COLO668 (cell line): ENCODE measurements around the gene SUMF1.

Experiments
- DNase-seq: peaks from one replicate; lab custom pipeline; 2025; ENCODE audit not compliant: unreplicated experiment; lab: John Stamatoyannopoulos, UW

Gene SUMF1

GRCh38 chr3:4497843-4498324 lies 30.8 kb upstream of the SUMF1 start:
- no peak for DNase-seq

- DNase-seq: no peak
Observed at GRCh38 chr3:4497005-4497692, 30.1 kb upstream of the SUMF1 start.

DNA sequence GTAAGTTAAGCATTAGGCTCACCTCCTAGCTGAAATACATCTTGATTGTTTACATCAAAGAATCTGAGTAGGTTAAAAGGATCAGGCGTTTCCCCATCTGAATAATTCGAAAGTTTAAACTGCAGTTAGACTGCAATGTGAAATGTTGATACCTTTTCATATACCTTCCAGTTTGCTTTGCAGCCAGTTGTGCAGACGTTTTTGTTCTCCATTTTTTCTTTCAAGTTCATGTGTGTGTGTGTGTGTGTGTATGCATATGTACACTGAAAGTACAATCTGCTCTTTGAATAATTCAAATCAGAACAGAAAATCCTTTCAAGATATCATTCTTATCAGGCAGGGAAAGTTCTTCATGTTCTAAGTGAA lies 29.0 kb upstream of the SUMF1 start:
- no peak for DNase-seq

- no peak for DNase-seq
Observed at GRCh38 chr3:4495294-4496086, 28.4 kb upstream of the SUMF1 start.

GRCh38 chr3:4494895-4495264 lies 27.8 kb upstream of the SUMF1 start:
- no peak for DNase-seq

DNA sequence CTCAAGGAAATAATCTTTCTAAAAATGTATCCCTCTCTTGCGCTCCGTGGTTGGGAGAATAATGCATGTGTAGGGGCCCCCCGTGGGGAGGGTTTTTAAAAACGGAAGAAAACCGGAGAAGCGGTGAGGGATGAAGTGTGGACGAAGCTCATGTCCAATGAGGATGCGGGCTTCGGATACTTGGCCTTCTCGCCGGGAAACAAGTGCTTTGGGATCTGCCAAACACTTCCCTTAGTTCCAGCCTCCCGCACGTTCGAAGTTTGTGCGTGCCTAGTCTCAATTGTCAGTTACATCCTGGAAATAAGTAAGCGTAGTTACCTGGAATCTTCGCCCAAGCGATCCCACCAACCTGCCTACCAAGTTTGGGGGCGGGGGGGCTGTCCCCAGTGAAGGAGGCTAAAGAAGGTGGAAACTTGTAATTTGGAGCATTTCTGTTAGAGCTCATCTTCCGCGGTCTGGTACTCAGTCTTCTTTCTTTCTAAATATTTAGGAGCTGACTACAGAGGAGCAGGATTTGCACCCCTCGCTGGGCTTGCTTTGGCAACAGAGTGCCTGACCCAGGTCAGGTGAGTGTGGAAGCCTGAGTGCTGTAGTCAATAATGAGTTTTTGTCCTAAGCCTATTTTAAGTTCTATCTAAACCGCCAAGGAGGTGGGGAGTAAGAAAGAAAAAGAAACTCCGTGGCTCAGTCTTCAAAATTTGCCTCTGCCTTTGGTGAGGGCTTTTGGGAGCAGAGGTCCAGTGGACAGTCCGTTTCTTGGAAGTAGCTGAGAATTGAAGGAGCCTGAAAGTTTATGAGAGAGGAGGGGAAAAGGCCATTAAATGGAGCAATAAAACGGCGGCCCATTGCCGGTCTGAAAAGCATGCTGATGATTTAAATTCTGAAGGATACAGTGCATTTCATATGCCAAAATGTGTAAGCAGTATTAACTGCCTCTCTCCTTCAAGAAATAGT lies 27.1 kb upstream of the SUMF1 start:
- peak; percentile 1 for DNase-seq

- peak; percentile 92 for DNase-seq
Observed at GRCh38 chr3:4493014-4493940, 26.2 kb upstream of the SUMF1 start, which contains the start of gene ITPR1. ITPR1 (plus strand) TSS chr3:4493348; CDS start chr3:4516492, 23,144 bp downstream.

- peak; percentile 33 for DNase-seq
Observed at GRCh38 chr3:4492208-4493013, 25.3 kb upstream of the SUMF1 start.

GRCh38 chr3:4491855-4492207 lies 24.8 kb upstream of the SUMF1 start:
- DNase-seq: no peak

DNA sequence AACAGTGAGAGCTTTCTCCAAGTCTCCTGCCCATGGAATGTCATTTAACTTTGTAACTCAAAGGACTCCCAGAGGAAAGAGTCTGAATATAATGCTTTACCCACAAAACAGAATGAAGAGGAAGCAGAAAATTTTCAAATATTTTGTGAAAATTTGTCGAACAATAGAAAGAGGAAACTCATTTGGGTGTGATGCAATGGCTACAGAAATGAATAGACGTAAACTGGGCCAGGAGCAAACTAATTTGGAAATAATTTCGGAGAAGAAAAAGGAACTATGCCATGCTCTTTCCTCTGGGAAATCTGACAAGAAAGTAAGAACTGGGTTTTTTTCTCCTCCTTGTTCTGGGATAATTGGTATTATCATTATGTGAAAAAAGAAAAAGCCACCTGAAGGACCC lies 11.2 kb upstream of the SUMF1 start:
- no peak for DNase-seq

GRCh38 chr3:4476496-4476895 lies 9.4 kb upstream of the SUMF1 start:
- DNase-seq: no peak

- DNase-seq: no peak
Observed at GRCh38 chr3:4475804-4476203, 8.7 kb upstream of the SUMF1 start.

GRCh38 chr3:4474683-4475490 lies 7.8 kb upstream of the SUMF1 start:
- DNase-seq: no peak

DNA sequence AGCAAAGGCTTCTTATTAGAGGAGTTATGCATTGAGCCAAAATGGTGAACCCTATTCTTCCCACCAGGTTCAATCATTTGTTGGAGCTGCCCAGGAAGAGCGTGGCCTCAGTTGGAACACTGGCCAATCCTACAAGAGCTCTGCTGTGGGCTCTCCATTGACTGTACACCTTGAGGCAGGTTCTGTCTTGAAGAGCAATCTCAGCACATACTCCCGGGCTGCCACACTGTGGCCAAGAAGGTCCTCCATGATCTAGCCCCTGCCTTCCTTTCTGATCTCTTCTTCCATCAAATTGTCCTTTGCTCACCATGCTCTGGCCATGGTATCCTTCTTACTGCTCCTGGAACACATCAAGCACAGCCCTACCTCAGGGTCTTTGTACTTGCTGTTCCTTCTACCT lies 5.7 kb upstream of the SUMF1 start:
- no peak for DNase-seq

DNA sequence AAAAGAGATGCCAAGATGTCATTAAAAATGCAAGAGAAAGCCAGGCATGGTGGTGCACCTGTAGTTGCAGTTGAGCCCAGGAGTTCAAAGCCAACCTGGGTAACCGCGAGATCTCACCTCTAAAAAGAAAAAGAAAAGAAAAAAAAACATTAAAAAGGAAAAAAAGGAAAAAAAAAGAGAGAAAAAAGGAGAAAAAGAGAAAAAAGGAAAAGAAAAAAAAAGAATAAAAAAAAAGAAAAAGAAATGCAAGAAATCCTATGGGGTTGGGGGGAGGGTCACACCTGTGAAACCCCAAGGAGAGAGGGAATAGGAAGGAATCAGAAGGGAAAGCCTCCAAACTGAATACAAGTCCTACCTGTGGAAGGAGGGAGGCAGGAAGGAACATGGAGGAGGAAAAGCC lies 5.2 kb upstream of the SUMF1 start:
- DNase-seq: no peak

GRCh38 chr3:4471907-4472306 lies 4.8 kb upstream of the SUMF1 start:
- DNase-seq: no peak

DNA sequence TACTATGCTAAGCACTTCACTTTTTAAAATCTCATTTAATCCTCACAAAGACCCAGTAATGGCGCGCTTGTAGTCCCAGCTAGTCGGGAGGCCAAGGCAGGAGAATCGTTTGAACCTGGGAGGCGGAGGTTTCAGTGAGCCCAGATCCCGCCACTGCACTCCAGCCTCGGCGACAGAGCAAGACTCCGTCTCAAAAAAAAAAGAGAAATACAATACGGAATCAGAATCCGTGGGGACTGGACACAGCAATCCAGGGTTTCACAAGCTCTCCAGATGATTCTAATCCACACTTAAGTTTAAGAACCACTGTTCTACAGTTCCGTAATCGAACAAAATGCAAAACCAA lies 426 bp upstream of the SUMF1 start:
- no peak for DNase-seq

GRCh38 chr3:4464576-4464975 lies 2.5 kb downstream of the SUMF1 start:
- no peak for DNase-seq
